ENCODE data around the gene MGAT3.

MGAT3 gene

GRCh38 chr22:39419911-39420310 is 36.9 kb upstream of the MGAT3 start:
- Mint-ChIP-seq H3K4me1 (ENCODE audit: low read depth) (peaks cover 6% of the 10 kb centered on the region), H3K9me3 (no peaks in the 10 kb centered on the region), H3K27ac (no peak overlapping the region), H3K27me3 (no peaks in the 10 kb centered on the region), H3K4me3 (no peak overlapping the region), H3K36me3 (ENCODE audit: low read depth) (peaks cover 99% of the 10 kb centered on the region)
- intact Hi-C loops (cut with micrococcal nuclease), result no loop called here

GRCh38 chr22:39421691-39422090 is 35.1 kb upstream of the MGAT3 start:
- H3K36me3 Mint-ChIP-seq (ENCODE audit: low read depth), result peaks cover 99% of the 10 kb centered on the region
- intact Hi-C loops (cut with micrococcal nuclease), result no loop called here
- peaks cover 6% of the 10 kb centered on the region for H3K4me1 Mint-ChIP-seq (ENCODE audit: low read depth)
- no peaks in the 10 kb centered on the region for H3K27me3 Mint-ChIP-seq
- H3K4me3 Mint-ChIP-seq, result no peak overlapping the region
- H3K27ac Mint-ChIP-seq, result no peak overlapping the region
- H3K9me3 Mint-ChIP-seq, result no peaks in the 10 kb centered on the region

- peaks cover 6% of the 10 kb centered on the region for H3K4me1 Mint-ChIP-seq (ENCODE audit: low read depth)
- peaks cover 99% of the 10 kb centered on the region for H3K36me3 Mint-ChIP-seq (ENCODE audit: low read depth)
- H3K9me3 Mint-ChIP-seq, result no peaks in the 10 kb centered on the region
- intact Hi-C loops (cut with micrococcal nuclease), result no loop called here
- no peaks in the 10 kb centered on the region for H3K27me3 Mint-ChIP-seq
- H3K4me3 Mint-ChIP-seq, result no peak overlapping the region
- H3K27ac Mint-ChIP-seq, result no peak overlapping the region
Observed at GRCh38 chr22:39422101-39422500, 34.7 kb upstream of the MGAT3 start.

- intact Hi-C loops (cut with micrococcal nuclease), result no loop called here
- no peaks in the 10 kb centered on the region for H3K9me3 Mint-ChIP-seq
- H3K36me3 Mint-ChIP-seq (ENCODE audit: low read depth), result peaks cover 99% of the 10 kb centered on the region
Observed at GRCh38 chr22:39422721-39423120, 34.1 kb upstream of the MGAT3 start.

GRCh38 chr22:39423976-39424375 is 32.8 kb upstream of the MGAT3 start:
- Mint-ChIP-seq H3K9me3 (no peaks in the 10 kb centered on the region), H3K27ac (no peak overlapping the region), H3K4me1 (ENCODE audit: low read depth) (peaks cover 6% of the 10 kb centered on the region), H3K36me3 (ENCODE audit: low read depth) (peaks cover 99% of the 10 kb centered on the region), H3K27me3 (no peaks in the 10 kb centered on the region), H3K4me3 (no peak overlapping the region)
- intact Hi-C loops (cut with micrococcal nuclease), result no loop called here

More at GRCh38 chr22:39422721-39423120, 34.1 kb upstream of the MGAT3 start:
- Mint-ChIP-seq H3K4me3 (no peak overlapping the region), H3K4me1 (ENCODE audit: low read depth) (peaks cover 6% of the 10 kb centered on the region), H3K27ac (no peak overlapping the region), H3K27me3 (no peaks in the 10 kb centered on the region)

- H3K27ac Mint-ChIP-seq, result no peak overlapping the region
- peaks cover 16% of the 10 kb centered on the region for H3K4me1 Mint-ChIP-seq (ENCODE audit: low read depth)
- peaks cover 99% of the 10 kb centered on the region for H3K36me3 Mint-ChIP-seq (ENCODE audit: low read depth)
- intact Hi-C loops (cut with micrococcal nuclease), result no loop called here
- H3K4me3 Mint-ChIP-seq, result no peak overlapping the region
- H3K9me3 Mint-ChIP-seq, result no peaks in the 10 kb centered on the region
- H3K27me3 Mint-ChIP-seq, result no peaks in the 10 kb centered on the region
Observed at GRCh38 chr22:39426380-39427043, 30.3 kb upstream of the MGAT3 start.

- no peak overlapping the region for H3K4me3 Mint-ChIP-seq
- H3K27ac Mint-ChIP-seq, result no peak overlapping the region
- no peaks in the 10 kb centered on the region for H3K9me3 Mint-ChIP-seq
- H3K36me3 Mint-ChIP-seq (ENCODE audit: low read depth), result peaks cover 99% of the 10 kb centered on the region
- intact Hi-C loops (cut with micrococcal nuclease), result no loop called here
- no peaks in the 10 kb centered on the region for H3K27me3 Mint-ChIP-seq
- H3K4me1 Mint-ChIP-seq (ENCODE audit: low read depth), result peaks cover 12% of the 10 kb centered on the region
Observed at GRCh38 chr22:39427751-39428596, 28.8 kb upstream of the MGAT3 start.

- Mint-ChIP-seq H3K9me3 (no peaks in the 10 kb centered on the region), H3K27me3 (no peaks in the 10 kb centered on the region), H3K36me3 (ENCODE audit: low read depth) (peaks cover 100% of the 10 kb centered on the region), H3K4me3 (no peak overlapping the region), H3K27ac (no peak overlapping the region), H3K4me1 (ENCODE audit: low read depth) (peaks cover 12% of the 10 kb centered on the region)
- intact Hi-C loops (cut with micrococcal nuclease), result no loop called here
Observed at GRCh38 chr22:39428597-39429071, 28.2 kb upstream of the MGAT3 start.

GRCh38 chr22:39429186-39429585 is 27.6 kb upstream of the MGAT3 start:
- Mint-ChIP-seq H3K27me3 (no peaks in the 10 kb centered on the region), H3K4me3 (no peak overlapping the region), H3K4me1 (ENCODE audit: low read depth) (peaks cover 12% of the 10 kb centered on the region), H3K27ac (no peak overlapping the region), H3K36me3 (ENCODE audit: low read depth) (peaks cover 100% of the 10 kb centered on the region), H3K9me3 (no peaks in the 10 kb centered on the region)
- intact Hi-C loops (cut with micrococcal nuclease), result no loop called here

GRCh38 chr22:39429916-39430575 is 26.8 kb upstream of the MGAT3 start:
- intact Hi-C loops (cut with micrococcal nuclease), result no loop called here
- H3K27ac Mint-ChIP-seq, result no peak overlapping the region

GRCh38 chr22:39430576-39431150 is 26.1 kb upstream of the MGAT3 start:
- Mint-ChIP-seq H3K27me3 (no peaks in the 10 kb centered on the region), H3K27ac (no peak overlapping the region), H3K4me3 (no peak overlapping the region), H3K9me3 (no peaks in the 10 kb centered on the region), H3K36me3 (ENCODE audit: low read depth) (peaks cover 94% of the 10 kb centered on the region), H3K4me1 (ENCODE audit: low read depth) (peaks cover 12% of the 10 kb centered on the region)
- intact Hi-C loops (cut with micrococcal nuclease), result no loop called here

More at GRCh38 chr22:39429916-39430575, 26.8 kb upstream of the MGAT3 start:
- Mint-ChIP-seq H3K27me3 (no peaks in the 10 kb centered on the region), H3K4me1 (ENCODE audit: low read depth) (peaks cover 12% of the 10 kb centered on the region), H3K9me3 (no peaks in the 10 kb centered on the region), H3K36me3 (ENCODE audit: low read depth) (peaks cover 100% of the 10 kb centered on the region), H3K4me3 (no peak overlapping the region)

- H3K36me3 Mint-ChIP-seq (ENCODE audit: low read depth), result peaks cover 88% of the 10 kb centered on the region
- H3K4me3 Mint-ChIP-seq, result no peak overlapping the region
- H3K9me3 Mint-ChIP-seq, result no peaks in the 10 kb centered on the region
- intact Hi-C loops (cut with micrococcal nuclease), result no loop called here
- H3K27ac Mint-ChIP-seq, result no peak overlapping the region
- peaks cover 12% of the 10 kb centered on the region for H3K4me1 Mint-ChIP-seq (ENCODE audit: low read depth)
- no peaks in the 10 kb centered on the region for H3K27me3 Mint-ChIP-seq
Observed at GRCh38 chr22:39431216-39431801, 25.5 kb upstream of the MGAT3 start.

GRCh38 chr22:39431821-39432251 is 25.0 kb upstream of the MGAT3 start:
- no peak overlapping the region for H3K4me3 Mint-ChIP-seq
- no peaks in the 10 kb centered on the region for H3K27me3 Mint-ChIP-seq
- intact Hi-C loops (cut with micrococcal nuclease), result no loop called here
- peaks cover 83% of the 10 kb centered on the region for H3K36me3 Mint-ChIP-seq (ENCODE audit: low read depth)
- no peak overlapping the region for H3K27ac Mint-ChIP-seq
- no peaks in the 10 kb centered on the region for H3K9me3 Mint-ChIP-seq
- H3K4me1 Mint-ChIP-seq (ENCODE audit: low read depth), result peaks cover 17% of the 10 kb centered on the region

All from dendritic cell treated with granulocyte-macrophage colony-stimulating factor and Interleukin-4, amounts not matched to agents 40 ng/mL and 50 ng/mL, for 4 days (primary cell).